K562 (cell line): ENCODE measurements around the gene DCP2. TPM values are rescaled to one million over a fixed set of nuclear protein-coding genes. Genes with fewer than 3 reads are reported as not detected.

Experiments used
- ARID3A ChIP-seq: IDR thresholded peaks from 2 replicates; pipeline ENCODE4 v1.6.1; 2012; ENCODE audit warnings: low read depth, low read length, improper control_type of control experiment, borderline replicate concordance
- ATF7 ChIP-seq: fragments of 450-650 bp; IDR thresholded peaks from 2 replicates; pipeline ENCODE4 v1.7.1; 2014; ENCODE audit warnings: mild to moderate bottlenecking, moderate library complexity
- BACH1 ChIP-seq: fragments of 200-800 bp; sonication (Bioruptor generic); IDR thresholded peaks from 2 replicates; pipeline ENCODE4 v1.6.1; 2016; ENCODE audit warnings: missing genetic modification characterization, missing compliant biosample characterization
- CHAMP1 ChIP-seq: fragments of 450-650 bp; IDR thresholded peaks from 2 replicates; pipeline ENCODE4 v1.6.1; 2016; ENCODE audit warnings: mild to moderate bottlenecking
- FOXA3 ChIP-seq, 2 experiments: fragments of 450-650 bp in 1 of 2; sonication (generic) in 1 of 2; formaldehyde crosslinking; IDR thresholded peaks in 1 of 2; conservative IDR thresholded peaks in 1 of 2; 2 replicates each; pipeline versions ENCODE4 v1.4.0 to v1.8.0; 2020 to 2022; ENCODE audit warnings: mild to moderate bottlenecking in 2 of 2, missing genetic modification reagents in 1 of 2
- HDAC6 ChIP-seq: IDR thresholded peaks from 2 replicates; pipeline ENCODE4 v1.6.1; 2012; ENCODE audit warnings: low read depth, mild to moderate bottlenecking, control low read depth, inconsistent platforms, low read length, moderate library complexity
- IRF2 ChIP-seq: sonication (generic); formaldehyde crosslinking; IDR thresholded peaks from 2 replicates; pipeline ENCODE4 v1.8.1; 2022; ENCODE audit warnings: mild to moderate bottlenecking, missing genetic modification reagents
- MCM7 ChIP-seq, 2 experiments: fragments of 450-650 bp; IDR thresholded peaks; 2 replicates each; pipeline ENCODE4 v1.6.1; 2016 to 2018
- NELFE ChIP-seq: IDR thresholded peaks from 2 replicates; pipeline ENCODE4 v1.6.1; 2011; ENCODE audit warnings: mild to moderate bottlenecking; ENCODE audit not compliant: insufficient read depth, insufficient read length
- PHTF2 ChIP-seq: fragments of 250-450 bp; sonication (Bioruptor Pico); IDR thresholded peaks from 2 replicates; pipeline ENCODE4 v1.5.0; 2021; ENCODE audit warnings: mild to moderate bottlenecking
- RCOR1 ChIP-seq, 2 experiments: IDR thresholded peaks; 2 replicates each; pipeline ENCODE4 v1.6.1; 2012; ENCODE audit warnings: low read depth in 2 of 2, low read length in 2 of 2, borderline replicate concordance in 1 of 2, improper control_type of control experiment in 1 of 2
- RFX5 ChIP-seq: IDR thresholded peaks from 2 replicates; pipeline ENCODE4 v1.6.1; 2011; ENCODE audit warnings: low read depth, mild to moderate bottlenecking, improper control_type of control experiment, low read length
- THAP12 ChIP-seq: fragments of 250-450 bp; sonication (Bioruptor Pico); IDR thresholded peaks from 2 replicates; pipeline ENCODE4 v1.9.0; 2021; ENCODE audit warnings: mild to moderate bottlenecking, inconsistent platforms
- USF1 ChIP-seq: sonication (generic); formaldehyde crosslinking; IDR thresholded peaks from 2 replicates; pipeline ENCODE4 v1.9.0; 2022; ENCODE audit warnings: mild to moderate bottlenecking, missing genetic modification reagents
- WHSC1 ChIP-seq: IDR thresholded peaks from one replicate; pipeline ENCODE4 v1.6.1; 2012; ENCODE audit warnings: low read length, control low read depth, inconsistent platforms
- ZKSCAN3 ChIP-seq: fragments of 250-450 bp; sonication (Bioruptor Pico); IDR thresholded peaks from 2 replicates; pipeline ENCODE4 v1.4.0; 2020
- ZNF280A ChIP-seq: fragments of 450-650 bp; IDR thresholded peaks from 2 replicates; pipeline ENCODE4 v1.6.1; 2018; ENCODE audit warnings: mild to moderate bottlenecking, low read depth; ENCODE audit not compliant: partially characterized antibody
- ZNF408 ChIP-seq: fragments of 250-450 bp; sonication (Bioruptor Pico); IDR thresholded peaks from 2 replicates; pipeline ENCODE4 v1.4.0; 2020; ENCODE audit warnings: low read depth, mild to moderate bottlenecking, moderate library complexity
- polyA plus RNA-seq, 8 experiments: library from polyadenylated mRNA; depleted of rRNA in 4 of 8; stranded (reverse) in 5 of 8; unstranded in 3 of 8; fragments of >200 nt; fragmentation: Nextera tagmentation in 2 of 8; fragmentation: Illumina TruSeq in 1 of 8; extraction: Ambion mirVana in 2 of 8; extraction: Trizol in 1 of 8; gene quantifications; 2 replicates each; pipeline versions ENCODE4 v1.2.1 to v1.2.3, GENCODE V29; 2011 to 2014; ENCODE audit warnings: inconsistent platforms in 1 of 8, missing spikeins in 1 of 8
- total RNA-seq, 7 experiments: library from RNA; depleted of rRNA in 6 of 7; stranded (reverse); fragments of >200 nt in 6 of 7; fragmentation: Illumina TruSeq in 2 of 7; extraction: Trizol in 2 of 7; gene quantifications; 2 replicates each; pipeline versions ENCODE4 v1.2.1 to v1.2.3, GENCODE V29; 2011 to 2021; ENCODE audit warnings: low replicate concordance in 1 of 7

The DCP2 gene
- total and polyA plus RNA-seq, 9 of the 15 experiments (the other 6 are each of a cell fraction or from before 2014, with no cell fraction given), result 25.9 to 109 (median 46.7) TPM

GRCh38 chr5:113042491-113043243 lies 66.1 kb downstream of the DCP2 start (continued):
- TF ChIP-seq CHAMP1 (peak; percentile 59; the same call in 1 of the 2 replicates), IRF2 (no peak), PHTF2 (CRISPR knock-in tag) (no peak), MCM7 (IDR thresholded peaks at IDR 0.05) (no peak), USF1 (CRISPR knock-in tag) (no peak), FOXA3 (CRISPR knock-in tag; conservative IDR thresholded peaks at IDR 0.05 in 1 of 2, IDR thresholded peaks at IDR 0.05 in 1 of 2) (no peak), THAP12 (CRISPR knock-in tag) (no peak), ARID3A (peak; percentile 54; the same call in 1 of the 2 replicates), ATF7 (peak; percentile 20; the same call in 1 of the 2 replicates), ZKSCAN3 (CRISPR knock-in tag) (no peak), BACH1 (tag) (no peak), ZNF280A (no peak), NELFE (no peak), RCOR1 (IDR thresholded peaks at IDR 0.05; ENCODE audit: borderline replicate concordance in 1 of 2, low read depth in 2 of 2, low read length in 2 of 2) (peak; percentile 32 to 93; a peak in 2 of 4 replicates), HDAC6 (no peak), WHSC1 (no peak), ZNF408 (CRISPR knock-in tag) (no peak), RFX5 (no peak)
